Putamen (tissue), 1 donor: ENCODE results near the gene NOG.

ENCODE experiments used
- DNase-seq: peaks from one replicate; pipeline ENCODE4 v3.0.0-alpha.2; 2016; ENCODE audit warnings: low spot score

NOG gene

GRCh38 chr17:56597495-56597990 lies 4.0 kb downstream of the NOG start:
- DNase-seq = no peak

DNA sequence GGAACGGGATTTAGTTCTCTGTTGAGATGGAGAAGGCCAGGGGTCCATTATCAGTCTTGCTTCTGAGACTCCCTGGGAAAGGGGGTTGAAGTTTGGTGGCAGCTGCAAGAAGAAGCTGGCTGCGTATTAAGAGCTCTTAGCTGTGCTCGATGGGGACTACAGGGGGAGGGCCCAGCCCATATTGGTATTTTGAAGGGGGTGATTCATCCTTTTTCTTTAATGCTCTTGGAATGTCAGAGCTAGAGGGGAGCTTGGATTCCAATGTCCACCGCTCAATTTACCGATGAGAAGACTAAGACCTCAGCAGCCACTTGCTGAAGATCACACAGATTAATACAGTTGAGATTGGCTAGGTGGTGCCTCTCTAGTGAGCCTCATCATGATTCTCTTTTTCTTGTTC lies 5.0 kb downstream of the NOG start:
- no peak for DNase-seq

- no peak for DNase-seq
Observed at GRCh38 chr17:56599088-56599487, 5.6 kb downstream of the NOG start.

- DNase-seq = no peak
Observed at GRCh38 chr17:56599566-56599965, 6.1 kb downstream of the NOG start.

DNA sequence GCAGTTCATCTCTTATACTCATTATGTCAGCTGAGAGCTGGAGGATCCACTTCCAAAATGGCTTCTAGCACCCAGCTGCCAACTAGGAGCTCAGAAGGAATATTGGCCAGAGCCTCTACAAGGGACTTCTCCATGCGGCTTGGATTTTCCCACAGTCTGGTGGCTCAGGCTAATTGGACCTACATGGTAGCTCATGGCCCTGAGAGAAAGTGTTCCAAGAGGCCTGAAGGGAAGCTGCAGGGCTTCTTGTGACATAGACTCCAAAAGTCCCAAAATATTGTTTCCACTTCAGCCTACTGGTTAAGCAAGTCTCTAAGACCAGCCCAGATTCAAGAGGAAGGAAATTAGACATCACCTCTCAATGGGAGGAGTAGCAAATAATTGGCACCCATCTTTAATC lies 6.8 kb downstream of the NOG start:
- DNase-seq = no peak

DNA sequence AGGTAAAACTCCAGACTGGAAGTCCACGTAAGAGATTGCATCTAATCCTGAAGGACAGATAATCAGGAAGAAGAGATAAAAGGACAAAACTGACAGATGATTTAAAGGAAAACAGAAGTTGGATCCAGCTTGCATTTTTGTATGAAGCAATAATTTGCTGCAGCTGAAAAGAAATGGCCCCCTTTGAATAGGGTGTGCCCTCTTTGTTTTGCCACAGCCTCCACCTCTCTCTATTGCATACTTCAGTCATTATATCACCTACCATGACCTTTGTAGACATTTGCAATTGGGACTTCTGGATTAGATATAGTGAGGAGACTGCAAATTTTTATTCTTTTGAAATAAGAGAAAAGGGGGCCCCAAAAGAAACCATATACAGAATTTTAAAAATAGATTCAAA lies 8.1 kb downstream of the NOG start:
- no peak for DNase-seq

DNA sequence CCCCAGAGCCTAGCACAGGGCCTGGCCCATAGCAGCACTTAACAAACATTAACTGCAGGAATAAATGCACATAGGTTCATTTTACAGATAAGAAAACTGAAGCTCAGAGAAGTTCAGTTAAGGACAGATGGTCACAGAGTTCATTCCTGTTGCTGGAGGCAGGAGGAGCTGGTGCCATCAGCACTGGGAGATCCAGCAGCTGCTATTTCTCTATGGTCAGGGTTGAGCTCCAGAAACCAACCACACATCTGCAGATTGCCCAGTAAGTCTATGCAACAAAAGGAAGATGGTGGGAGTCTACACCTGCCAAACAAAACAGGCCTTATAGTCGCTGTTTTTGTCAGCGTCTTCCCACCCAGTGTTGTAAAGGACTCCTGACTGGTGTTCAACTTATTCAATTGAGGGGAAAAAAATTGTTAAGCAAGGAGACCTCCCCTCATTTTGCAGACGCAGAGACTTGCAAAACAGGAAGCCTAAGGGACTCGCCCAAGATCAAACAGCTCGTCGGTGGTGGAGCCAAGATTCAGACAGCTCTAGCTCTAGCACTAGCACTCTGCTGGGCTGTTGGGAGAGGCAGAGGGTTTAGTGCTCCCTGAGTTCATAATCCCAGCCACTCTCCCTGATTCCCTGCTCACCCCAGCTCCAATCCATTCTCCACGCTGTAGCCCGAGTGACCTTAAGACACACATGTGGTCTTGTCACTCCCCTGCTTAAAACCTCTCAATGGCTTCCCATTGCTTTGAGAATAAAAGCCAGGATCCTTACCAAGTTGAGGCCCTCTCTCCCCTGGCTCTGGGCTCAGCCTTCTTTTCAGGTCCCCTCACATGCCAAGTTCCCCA lies 9.0 kb downstream of the NOG start:
- no peak for DNase-seq

DNA sequence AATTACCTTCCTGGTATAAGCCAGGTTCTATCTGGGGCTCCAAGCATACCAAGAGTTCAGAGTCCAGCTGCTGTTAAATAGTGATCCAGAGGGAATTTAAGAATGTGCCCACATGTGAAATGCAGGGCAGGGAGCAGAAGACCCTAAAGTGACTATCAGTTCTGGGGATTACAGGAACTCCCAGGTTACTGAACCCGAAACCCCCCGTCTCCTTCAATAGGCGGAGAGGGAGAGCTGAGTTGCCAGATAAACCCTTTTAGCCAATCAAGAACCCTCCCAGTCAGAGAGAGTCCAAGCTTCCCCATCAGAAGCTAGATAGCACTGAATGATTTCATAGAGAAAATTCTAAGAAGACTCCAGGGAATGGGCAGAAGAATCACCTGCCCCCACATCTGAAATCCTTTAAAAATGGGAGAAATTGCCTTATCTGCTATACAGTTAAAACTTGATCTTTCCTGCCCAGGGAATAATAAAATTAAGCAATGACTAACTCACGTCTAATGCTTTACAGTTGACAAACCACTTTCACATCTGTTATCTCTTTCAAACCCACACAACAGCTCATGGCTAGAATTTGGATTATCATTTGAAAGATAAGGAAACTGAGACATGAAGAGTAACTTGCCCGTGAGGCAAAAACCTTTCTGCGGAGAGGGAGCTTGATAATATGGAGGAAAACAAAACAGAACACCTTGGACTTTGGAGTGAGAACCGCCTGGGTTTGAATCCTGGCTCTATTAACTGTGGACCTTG lies 10.2 kb downstream of the NOG start:
- DNase-seq = no peak

DNA sequence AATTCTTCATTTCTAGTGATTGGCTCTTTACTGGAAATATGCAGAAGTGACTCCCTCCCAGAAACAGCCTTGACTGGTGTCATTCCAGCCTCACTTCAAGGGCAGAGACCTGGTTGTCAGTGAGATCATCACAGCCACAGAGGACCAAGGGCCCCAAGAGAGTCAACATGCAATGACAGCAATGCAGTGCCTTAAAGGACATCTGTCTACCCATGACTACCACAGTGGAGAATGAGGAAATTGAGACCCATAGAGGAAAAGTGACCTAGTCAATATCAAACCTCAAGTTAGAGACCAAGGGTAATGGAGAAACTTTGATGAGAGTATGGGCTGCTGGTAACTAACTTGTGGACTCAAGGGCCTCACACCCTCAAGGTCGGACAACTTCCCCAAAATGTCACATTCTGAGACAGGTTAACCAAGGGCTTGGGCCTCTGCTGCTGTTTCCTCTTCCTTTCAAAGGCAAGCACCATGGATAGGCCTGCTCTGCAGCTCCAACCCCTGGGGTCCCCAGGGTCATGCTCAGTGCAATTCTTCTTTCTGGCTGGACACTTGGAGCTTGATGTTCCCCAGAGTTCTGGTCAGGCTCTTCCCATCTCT lies 11.3 kb downstream of the NOG start:
- DNase-seq = no peak

GRCh38 chr17:56608944-56609343 lies 15.4 kb downstream of the NOG start:
- no peak for DNase-seq

- DNase-seq = no peak
Observed at GRCh38 chr17:56610321-56610720, 16.8 kb downstream of the NOG start.

DNA sequence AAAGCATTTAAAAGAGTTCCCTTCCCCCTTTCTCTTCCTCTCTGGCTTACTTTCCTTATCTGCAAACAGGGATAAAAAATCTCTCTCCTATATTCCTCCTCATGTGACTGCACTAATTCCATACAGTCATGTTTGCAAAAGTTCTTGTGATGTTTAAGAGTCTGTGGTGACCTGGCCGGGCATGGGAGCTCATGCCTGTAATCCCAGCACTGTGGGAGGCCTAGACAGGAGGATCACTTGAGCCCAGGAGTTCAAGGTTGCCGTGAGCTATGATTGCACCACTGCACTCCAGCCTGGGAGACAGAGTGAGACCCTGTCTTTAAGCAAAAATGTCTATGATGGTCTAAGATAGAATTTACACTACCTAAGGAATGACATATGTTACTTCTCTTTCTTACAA lies 19.6 kb downstream of the NOG start:
- no peak for DNase-seq

GRCh38 chr17:56614522-56614921 lies 21.0 kb downstream of the NOG start:
- no peak for DNase-seq

- no peak for DNase-seq
Observed at GRCh38 chr17:56616239-56616638, 22.7 kb downstream of the NOG start.

DNA sequence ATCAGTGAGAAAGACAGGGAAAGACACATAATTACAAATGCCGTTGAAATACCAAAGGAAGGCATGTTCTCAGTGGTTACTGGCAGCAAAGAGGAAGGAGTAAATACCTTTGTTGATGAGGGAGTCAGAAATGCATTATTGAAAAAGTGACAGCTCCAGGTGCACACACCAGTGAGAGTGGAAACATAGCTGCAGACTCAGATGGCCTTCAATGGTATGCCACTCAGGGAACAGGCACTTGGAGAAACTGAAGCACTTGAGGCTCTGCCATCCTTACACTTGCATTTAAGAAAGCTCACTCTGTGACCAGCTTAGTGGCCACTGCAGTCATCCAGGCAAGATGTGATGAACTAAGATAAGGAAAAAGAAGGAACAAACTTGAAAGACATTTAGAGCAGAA lies 29.9 kb downstream of the NOG start:
- no peak for DNase-seq

DNA sequence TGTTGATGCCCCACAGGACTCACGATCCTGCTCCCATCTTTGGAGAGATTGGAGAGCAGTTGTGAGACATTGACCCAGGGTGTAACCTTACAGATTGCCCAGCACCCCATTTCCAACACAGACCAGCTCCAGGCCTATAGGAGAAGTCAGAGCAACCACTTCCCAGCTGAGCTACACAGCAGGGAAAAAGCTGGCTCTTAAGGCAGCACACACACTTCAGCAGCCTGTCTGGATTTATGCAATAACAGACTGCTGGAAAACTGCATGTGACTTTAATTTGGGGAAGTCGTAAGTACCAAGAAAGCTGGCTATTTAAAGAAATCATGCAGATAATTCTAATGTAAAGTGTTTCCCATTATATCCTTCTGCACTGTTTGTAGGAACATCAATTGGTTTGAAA lies 30.8 kb downstream of the NOG start:
- no peak for DNase-seq

DNA sequence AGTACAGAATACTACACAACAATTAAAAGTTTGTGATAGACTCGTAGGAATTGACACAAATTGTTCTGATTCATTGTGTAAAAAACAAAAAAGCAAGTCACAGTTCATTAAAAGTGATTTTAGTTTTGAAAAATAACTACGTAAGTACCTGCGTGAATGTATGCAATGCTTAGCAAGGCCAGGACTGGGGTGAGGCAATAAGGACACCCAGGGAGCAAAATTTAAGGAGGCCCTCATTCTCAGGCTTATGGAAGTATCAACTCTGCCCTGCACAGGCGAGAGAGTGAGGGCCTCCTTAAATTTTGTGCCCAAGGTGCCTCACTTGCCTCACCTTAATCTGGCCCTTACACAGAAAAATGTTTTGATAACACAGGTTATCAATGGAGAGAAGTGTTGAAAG lies 31.4 kb downstream of the NOG start:
- DNase-seq = no peak

GRCh38 chr17:56629531-56630075 lies 36.1 kb downstream of the NOG start:
- DNase-seq = no peak

- no peak for DNase-seq
Observed at GRCh38 chr17:56630202-56630601, 36.7 kb downstream of the NOG start.

GRCh38 chr17:56633681-56634080 lies 40.2 kb downstream of the NOG start:
- DNase-seq = no peak

GRCh38 chr17:56635641-56636040 lies 42.1 kb downstream of the NOG start:
- no peak for DNase-seq

DNA sequence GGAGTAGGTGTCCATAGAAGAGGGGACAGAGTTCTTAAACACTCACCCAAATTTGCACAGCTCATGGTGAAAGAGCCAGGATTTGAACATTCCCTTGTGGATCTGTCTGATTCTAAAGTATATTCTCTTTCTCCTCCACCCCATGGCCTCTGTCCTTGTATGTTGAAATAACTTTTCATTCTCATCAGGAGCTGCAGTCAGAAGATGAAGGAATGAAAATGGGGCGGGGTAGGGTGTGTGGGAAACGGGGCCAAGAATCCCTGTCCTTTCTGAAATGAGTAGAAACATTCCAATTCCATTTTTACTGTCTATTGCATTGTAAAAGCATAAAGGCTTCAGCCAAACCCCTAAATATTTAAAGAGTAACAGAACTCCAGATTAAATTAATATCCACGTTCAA lies 42.8 kb downstream of the NOG start:
- DNase-seq = no peak

GRCh38 chr17:56637254-56637653 lies 43.8 kb downstream of the NOG start:
- DNase-seq = no peak
